Measurements from ENCODE around the gene IL9. TPM values are rescaled to one million over a fixed set of nuclear protein-coding genes. Genes with fewer than 3 reads are reported as not detected.

Gene IL9
- total RNA-seq, 1 donor from 2014 or later, result not detected

DNA sequence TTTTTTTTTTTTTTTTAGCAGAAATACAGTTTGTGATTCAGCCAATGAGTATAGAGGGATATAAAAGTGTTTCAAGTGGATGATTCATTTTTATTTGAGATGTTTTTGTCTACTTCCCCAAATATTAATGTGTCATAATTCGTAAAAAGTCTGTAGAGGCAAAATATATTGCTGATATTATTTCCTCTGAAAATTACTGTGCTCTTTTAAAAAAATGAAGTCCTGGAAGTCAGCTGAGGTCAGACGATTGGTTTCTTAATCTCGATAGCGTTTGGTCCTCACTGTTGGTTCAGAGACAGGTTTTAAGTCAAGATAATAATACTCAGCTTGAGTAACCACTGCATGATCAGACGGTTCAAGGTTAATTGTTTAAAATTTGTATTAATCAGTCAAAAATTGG is 19.5 kb downstream of the IL9 start:
- H3K4me1 ChIP-seq, result no peaks in the 10 kb centered on the region

GRCh38 chr5:135875567-135875966 is 20.1 kb downstream of the IL9 start:
- no peaks in the 10 kb centered on the region for H3K9me3 ChIP-seq
- no peak for DNase-seq (ENCODE audit: low spot score in 2 of 2)
- no peak overlapping the region for H3K27ac ChIP-seq
- TF ChIP-seq, protein P1, sequence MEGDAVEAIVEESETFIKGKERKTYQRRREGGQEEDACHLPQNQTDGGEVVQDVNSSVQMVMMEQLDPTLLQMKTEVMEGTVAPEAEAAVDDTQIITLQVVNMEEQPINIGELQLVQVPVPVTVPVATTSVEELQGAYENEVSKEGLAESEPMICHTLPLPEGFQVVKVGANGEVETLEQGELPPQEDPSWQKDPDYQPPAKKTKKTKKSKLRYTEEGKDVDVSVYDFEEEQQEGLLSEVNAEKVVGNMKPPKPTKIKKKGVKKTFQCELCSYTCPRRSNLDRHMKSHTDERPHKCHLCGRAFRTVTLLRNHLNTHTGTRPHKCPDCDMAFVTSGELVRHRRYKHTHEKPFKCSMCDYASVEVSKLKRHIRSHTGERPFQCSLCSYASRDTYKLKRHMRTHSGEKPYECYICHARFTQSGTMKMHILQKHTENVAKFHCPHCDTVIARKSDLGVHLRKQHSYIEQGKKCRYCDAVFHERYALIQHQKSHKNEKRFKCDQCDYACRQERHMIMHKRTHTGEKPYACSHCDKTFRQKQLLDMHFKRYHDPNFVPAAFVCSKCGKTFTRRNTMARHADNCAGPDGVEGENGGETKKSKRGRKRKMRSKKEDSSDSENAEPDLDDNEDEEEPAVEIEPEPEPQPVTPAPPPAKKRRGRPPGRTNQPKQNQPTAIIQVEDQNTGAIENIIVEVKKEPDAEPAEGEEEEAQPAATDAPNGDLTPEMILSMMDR (IDR thresholded peaks at IDR 0.05), result no peak
- no peaks in the 10 kb centered on the region for H3K27me3 ChIP-seq
- no peak overlapping the region for H3K4me3 ChIP-seq
- no peaks in the 10 kb centered on the region for H3K36me3 ChIP-seq
- intact Hi-C loops (cut with DNase I), result no loop called here
- no peaks in the 10 kb centered on the region for H3K4me1 ChIP-seq

More for the DNA sequence above, 19.5 kb downstream of the IL9 start:
- no peak for DNase-seq (ENCODE audit: low spot score in 2 of 2)
- TF ChIP-seq, protein P1 (IDR thresholded peaks at IDR 0.05), result no peak
- Histone ChIP-seq H3K9me3 (no peaks in the 10 kb centered on the region), H3K27ac (no peak overlapping the region), H3K27me3 (no peaks in the 10 kb centered on the region), H3K4me3 (no peak overlapping the region), H3K36me3 (no peaks in the 10 kb centered on the region)
- intact Hi-C loops (cut with DNase I), result no loop called here

- TF ChIP-seq, protein P1 (IDR thresholded peaks at IDR 0.05), result no peak
- H3K27me3 ChIP-seq, result no peaks in the 10 kb centered on the region
- H3K27ac ChIP-seq, result no peak overlapping the region
- no peaks in the 10 kb centered on the region for H3K9me3 ChIP-seq
- no peaks in the 10 kb centered on the region for H3K4me1 ChIP-seq
- intact Hi-C loops (cut with DNase I), result no loop called here
- no peak for DNase-seq (ENCODE audit: low spot score in 2 of 2)
- no peak overlapping the region for H3K4me3 ChIP-seq
- H3K36me3 ChIP-seq, result no peaks in the 10 kb centered on the region
These were observed 21.2 kb downstream of the IL9 start for GRCh38 chr5:135874461-135874860.

DNA sequence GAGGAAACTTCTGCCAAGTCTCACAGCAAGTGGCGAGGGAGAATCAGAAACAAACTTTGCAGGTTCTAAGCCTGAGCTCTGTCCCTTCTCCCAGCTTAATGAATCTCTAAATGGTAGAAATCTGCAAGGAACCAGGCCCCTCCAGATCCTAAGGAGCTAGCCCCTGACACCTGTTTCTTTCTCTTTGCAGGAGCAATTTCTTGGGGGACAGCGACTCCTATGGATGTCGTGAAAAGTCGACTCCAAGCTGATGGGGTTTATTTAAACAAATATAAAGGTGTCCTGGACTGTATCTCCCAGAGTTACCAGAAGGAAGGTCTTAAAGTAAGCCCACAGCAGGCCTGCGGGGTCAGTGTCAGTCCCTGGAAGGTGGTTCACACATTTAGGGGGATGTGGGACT is 21.8 kb downstream of the IL9 start:
- Histone ChIP-seq H3K4me1 (no peaks in the 10 kb centered on the region), H3K9me3 (no peaks in the 10 kb centered on the region), H3K4me3 (no peak overlapping the region), H3K27ac (no peak overlapping the region), H3K36me3 (no peaks in the 10 kb centered on the region), H3K27me3 (no peaks in the 10 kb centered on the region)
- TF ChIP-seq, protein P1 (IDR thresholded peaks at IDR 0.05), result no peak
- DNase-seq (ENCODE audit: low spot score in 2 of 2), result no peak
- intact Hi-C loops (cut with DNase I), result no loop called here

- H3K36me3 ChIP-seq, result no peaks in the 10 kb centered on the region
- intact Hi-C loops (cut with DNase I), result no loop called here
These were observed 24.2 kb downstream of the IL9 start for GRCh38 chr5:135871268-135871915.

More at GRCh38 chr5:135871268-135871915, 24.2 kb downstream of the IL9 start:
- Histone ChIP-seq H3K4me1 (no peaks in the 10 kb centered on the region), H3K9me3 (no peaks in the 10 kb centered on the region), H3K27ac (no peak overlapping the region), H3K4me3 (no peak overlapping the region), H3K27me3 (no peaks in the 10 kb centered on the region)
- TF ChIP-seq, protein P1 (IDR thresholded peaks at IDR 0.05), result no peak
- no peak for DNase-seq (ENCODE audit: low spot score in 2 of 2)
